Esophagus squamous epithelium (tissue), 5 donors: Measurements from ENCODE around the gene HAS3. TPM values are rescaled to one million over a fixed set of nuclear protein-coding genes. Genes with fewer than 3 reads are reported as not detected.

ENCODE experiments used
- DNase-seq: peaks from one replicate; lab custom pipeline; 2025; lab: John Stamatoyannopoulos, UW
- H3K27ac ChIP-seq, 4 donors: fragments of 200-600 bp; sonication (generic); one replicate each; pipeline ENCODE4 v1.5.1; 2016 to 2019; ENCODE audit warnings: mild to moderate bottlenecking in 1 of 4
- H3K27me3 ChIP-seq, 4 donors: fragments of 200-600 bp; sonication (generic); 1 replicate in 3 of 4; 2 replicates in 1 of 4; pipeline versions ENCODE4 v1.5.1 to v1.6.0; 2017 to 2021; ENCODE audit warnings: antibody characterized with exemption in 1 of 4
- H3K36me3 ChIP-seq, 3 donors: fragments of 200-600 bp; sonication (generic); one replicate each; pipeline ENCODE4 v1.5.1; 2016 to 2019
- H3K4me1 ChIP-seq, 3 donors: fragments of 200-600 bp; sonication (generic); one replicate each; pipeline ENCODE4 v1.5.1; 2017 to 2019
- H3K4me3 ChIP-seq, 4 donors: fragments of 200-600 bp; sonication (generic); 1 replicate in 3 of 4; 2 replicates in 1 of 4; pipeline ENCODE4 v1.5.1; 2016 to 2019; ENCODE audit warnings: mild to moderate bottlenecking in 2 of 4, moderate library complexity in 1 of 4
- H3K9me3 ChIP-seq, 3 donors: fragments of 200-600 bp; sonication (generic); one replicate each; pipeline ENCODE4 v1.5.1; 2016 to 2019
- CTCF ChIP-seq, 6 experiments: fragments of 450-650 bp in 4 of 6; fragments of 200-600 bp in 2 of 6; sonication (generic) in 2 of 6; IDR thresholded peaks; one replicate each; pipeline ENCODE4 v1.5.1; 2016 to 2019; ENCODE audit warnings: antibody characterized with exemption in 6 of 6, mild to moderate bottlenecking in 4 of 6, moderate library complexity in 4 of 6
- POLR2A ChIP-seq, 4 donors: fragments of 450-650 bp; IDR thresholded peaks; one replicate each; pipeline ENCODE4 v1.6.1; 2017; ENCODE audit warnings: antibody characterized with exemption in 4 of 4, mild to moderate bottlenecking in 4 of 4, moderate library complexity in 3 of 4
- WGBS, 2 donors: methylation state at CpG; one replicate each; pipeline ENCODE4 v1.1.5; 2018; 5-methylcytosine and 5-hydroxymethylcytosine counted together
- intact Hi-C: fragments of 100-400 bp; cut with DNase I; formaldehyde crosslinking; loops from one replicate; pipeline ENCODE4 v1.15.0; 2022
- total RNA-seq, 4 donors: library from RNA; depleted of rRNA; stranded (reverse); fragments of >200 nt; gene quantifications; one replicate each; pipeline ENCODE4 v1.1.0, GENCODE V29; 2016
- donor health status: DM: yes; HTN: yes; CAD: no.

HAS3 gene
- total RNA-seq, 4 donors from 2014 or later = 15.8 to 103 (median 51.4) TPM

GRCh38 chr16:69112285-69113129, 7.1 kb downstream of the HAS3 start:
- Histone ChIP-seq H3K27me3 (peaks cover 0 to 9% (median 0%) of the 10 kb centered on the region in 4 donors), H3K27ac (peak overlapping the region in 3 of 4 donors; percentile 18 to 21 (median 19)), H3K36me3 (peaks cover 17 to 84% (median 27%) of the 10 kb centered on the region in 3 donors), H3K9me3 (no peaks in the 10 kb centered on the region), H3K4me1 (peaks cover 11 to 66% (median 41%) of the 10 kb centered on the region in 3 donors), H3K4me3 (no peak overlapping the region)
- DNase-seq = no peak
- WGBS, 2 donors = 66 to 83% methylated on average over 1 to 2 of the region's 6 CpGs
- peak in 4 of 6 experiments; percentile 14 to 72 (median 50) for TF ChIP-seq CTCF (IDR thresholded peaks at IDR 0.05)
- TF ChIP-seq POLR2A (IDR thresholded peaks at IDR 0.05) = no peak
- intact Hi-C loops = loop anchor here (10.0 kb wide), 1 partner anchor 588 kb away; no protein-coding TSS in a partner anchor

GRCh38 chr16:69113216-69113615, 7.8 kb downstream of the HAS3 start:
- Histone ChIP-seq H3K9me3 (no peaks in the 10 kb centered on the region), H3K4me3 (no peak overlapping the region), H3K4me1 (peaks cover 4 to 62% (median 34%) of the 10 kb centered on the region in 3 donors), H3K27me3 (peaks cover 0 to 3% (median 0%) of the 10 kb centered on the region in 4 donors), H3K27ac (no peak overlapping the region), H3K36me3 (peaks cover 19 to 91% (median 32%) of the 10 kb centered on the region in 3 donors)
- 83% methylated on average over 5 of the region's 7 CpGs; no CpG with 5 or more reads in 1 of the 2 donors for WGBS, 2 donors
- TF ChIP-seq POLR2A (IDR thresholded peaks at IDR 0.05) (no peak), CTCF (IDR thresholded peaks at IDR 0.05) (no peak)
- intact Hi-C loops = loop anchor here (10.0 kb wide), 1 partner anchor 588 kb away; no protein-coding TSS in a partner anchor
- DNase-seq = no peak

GRCh38 chr16:69114346-69114975, 9.0 kb downstream of the HAS3 start:
- Histone ChIP-seq H3K27me3 (no peaks in the 10 kb centered on the region), H3K27ac (no peak overlapping the region), H3K9me3 (no peaks in the 10 kb centered on the region), H3K4me1 (peaks cover 0 to 60% (median 21%) of the 10 kb centered on the region in 3 donors), H3K4me3 (no peak overlapping the region), H3K36me3 (peaks cover 22 to 94% (median 32%) of the 10 kb centered on the region in 3 donors)
- TF ChIP-seq POLR2A (IDR thresholded peaks at IDR 0.05) = no peak
- no peak for TF ChIP-seq CTCF (IDR thresholded peaks at IDR 0.05)
- intact Hi-C loops = loop anchor here (10.0 kb wide), 1 partner anchor 590 kb away; no protein-coding TSS in a partner anchor
- DNase-seq = no peak
- WGBS, 2 donors = 79 to 81% methylated on average over 25 of the region's 25 CpGs

- TF ChIP-seq CTCF (IDR thresholded peaks at IDR 0.05) (no peak), POLR2A (IDR thresholded peaks at IDR 0.05) (no peak)
- DNase-seq = no peak
- Histone ChIP-seq H3K4me3 (no peak overlapping the region), H3K27me3 (no peaks in the 10 kb centered on the region), H3K36me3 (peaks cover 22 to 94% (median 32%) of the 10 kb centered on the region in 3 donors), H3K9me3 (no peaks in the 10 kb centered on the region), H3K4me1 (peaks cover 0 to 60% (median 18%) of the 10 kb centered on the region in 3 donors), H3K27ac (no peak overlapping the region)
- intact Hi-C loops = loop anchor here (10.0 kb wide), 1 partner anchor 590 kb away; no protein-coding TSS in a partner anchor
- 93 to 100% methylated on average over 4 to 6 of the region's 6 CpGs for WGBS, 2 donors
Measured at GRCh38 chr16:69114976-69115355, 9.5 kb downstream of the HAS3 start.
